HUES48 (cell line): ENCODE measurements around the gene MTHFD1.

Experiments
- H3K27ac ChIP-seq: one replicate; pipeline ENCODE4 v1.7.0; 2013; ENCODE audit warnings: low read depth, low read length, inconsistent platforms
- H3K27me3 ChIP-seq: 2 replicates; pipeline ENCODE4 v1.6.1; 2013; ENCODE audit warnings: mild to moderate bottlenecking, low read length; ENCODE audit not compliant: control insufficient read depth, insufficient read depth
- H3K36me3 ChIP-seq: 2 replicates; pipeline ENCODE4 v1.6.1; 2013; ENCODE audit warnings: low read length; ENCODE audit not compliant: control insufficient read depth, insufficient read depth
- H3K4me1 ChIP-seq: 2 replicates; pipeline ENCODE4 v1.6.1; 2013; ENCODE audit warnings: mild to moderate bottlenecking, low read length; ENCODE audit not compliant: control insufficient read depth, insufficient read depth
- H3K4me3 ChIP-seq: 2 replicates; pipeline ENCODE4 v1.5.1; 2013; ENCODE audit warnings: mild to moderate bottlenecking, low read depth, low read length
- H3K9ac ChIP-seq: 2 replicates; pipeline ENCODE4 v1.6.1; 2013; ENCODE audit warnings: mild to moderate bottlenecking, low read depth, low read length, moderate library complexity
- H3K9me3 ChIP-seq: 2 replicates; pipeline ENCODE4 v1.6.1; 2013; ENCODE audit warnings: low read length; ENCODE audit not compliant: control insufficient read depth, insufficient read depth

MTHFD1 gene

GRCh38 chr14:64467566-64467965, 79.4 kb downstream of the MTHFD1 start:
- Histone ChIP-seq H3K27ac (no peak overlapping the region), H3K9me3 (no peaks in the 10 kb centered on the region), H3K4me1 (peaks cover 13% of the 10 kb centered on the region), H3K4me3 (no peak overlapping the region), H3K9ac (no peak overlapping the region), H3K27me3 (no peaks in the 10 kb centered on the region), H3K36me3 (no peaks in the 10 kb centered on the region; the same call in 1 of the 2 replicates)

- Histone ChIP-seq H3K27me3 (no peaks in the 10 kb centered on the region), H3K9me3 (no peaks in the 10 kb centered on the region), H3K4me1 (peaks cover 13% of the 10 kb centered on the region), H3K27ac (no peak overlapping the region), H3K36me3 (no peaks in the 10 kb centered on the region), H3K9ac (no peak overlapping the region), H3K4me3 (no peak overlapping the region)
Observed at GRCh38 chr14:64468451-64468850, 80.3 kb downstream of the MTHFD1 start.

- Histone ChIP-seq H3K27me3 (no peaks in the 10 kb centered on the region), H3K27ac (no peak overlapping the region), H3K9ac (no peak overlapping the region), H3K36me3 (no peaks in the 10 kb centered on the region), H3K9me3 (no peaks in the 10 kb centered on the region), H3K4me1 (peaks cover 4% of the 10 kb centered on the region; the same call in 1 of the 2 replicates), H3K4me3 (no peak overlapping the region)
Observed at GRCh38 chr14:64474041-64474440, 85.9 kb downstream of the MTHFD1 start.

- Histone ChIP-seq H3K27ac (no peak overlapping the region), H3K4me1 (peaks cover 4% of the 10 kb centered on the region; the same call in 1 of the 2 replicates), H3K4me3 (no peak overlapping the region), H3K27me3 (no peaks in the 10 kb centered on the region), H3K36me3 (no peaks in the 10 kb centered on the region), H3K9ac (no peak overlapping the region), H3K9me3 (no peaks in the 10 kb centered on the region)
Observed at GRCh38 chr14:64474698-64475097, 86.5 kb downstream of the MTHFD1 start.

GRCh38 chr14:64475585-64476273, 87.6 kb downstream of the MTHFD1 start:
- Histone ChIP-seq H3K4me3 (no peak overlapping the region), H3K36me3 (no peaks in the 10 kb centered on the region), H3K9ac (no peak overlapping the region), H3K27me3 (no peaks in the 10 kb centered on the region), H3K4me1 (peaks cover 4% of the 10 kb centered on the region; the same call in 1 of the 2 replicates), H3K27ac (no peak overlapping the region), H3K9me3 (no peaks in the 10 kb centered on the region)

- Histone ChIP-seq H3K4me3 (no peak overlapping the region), H3K36me3 (no peaks in the 10 kb centered on the region), H3K9me3 (no peaks in the 10 kb centered on the region), H3K27ac (no peak overlapping the region), H3K9ac (no peak overlapping the region), H3K27me3 (no peaks in the 10 kb centered on the region), H3K4me1 (peaks cover 4% of the 10 kb centered on the region; the same call in 1 of the 2 replicates)
Observed at GRCh38 chr14:64476438-64476837, 88.3 kb downstream of the MTHFD1 start.

GRCh38 chr14:64478634-64479250, 90.6 kb downstream of the MTHFD1 start:
- no peak overlapping the region for H3K27ac ChIP-seq
- H3K4me3 ChIP-seq, result no peak overlapping the region

GRCh38 chr14:64488590-64489099, 100.5 kb downstream of the MTHFD1 start:
- H3K4me3 ChIP-seq, result no peak overlapping the region
- no peaks in the 10 kb centered on the region for H3K4me1 ChIP-seq
- no peaks in the 10 kb centered on the region for H3K9me3 ChIP-seq
- no peak overlapping the region for H3K27ac ChIP-seq
- peaks cover 45% of the 10 kb centered on the region for H3K36me3 ChIP-seq
- H3K9ac ChIP-seq, result no peak overlapping the region
- H3K27me3 ChIP-seq, result no peaks in the 10 kb centered on the region

More at GRCh38 chr14:64478634-64479250, 90.6 kb downstream of the MTHFD1 start:
- H3K36me3 ChIP-seq, result no peaks in the 10 kb centered on the region
- no peaks in the 10 kb centered on the region for H3K27me3 ChIP-seq
- H3K9me3 ChIP-seq, result no peaks in the 10 kb centered on the region
- H3K9ac ChIP-seq, result no peak overlapping the region
- peaks cover 4% of the 10 kb centered on the region; the same call in 1 of the 2 replicates for H3K4me1 ChIP-seq

- Histone ChIP-seq H3K27me3 (no peaks in the 10 kb centered on the region), H3K4me3 (no peak overlapping the region), H3K27ac (no peak overlapping the region), H3K9me3 (no peaks in the 10 kb centered on the region), H3K4me1 (no peaks in the 10 kb centered on the region), H3K9ac (no peak overlapping the region), H3K36me3 (peaks cover 40% of the 10 kb centered on the region)
Observed at GRCh38 chr14:64491637-64492036, 103.5 kb downstream of the MTHFD1 start.

- Histone ChIP-seq H3K4me3 (no peak overlapping the region), H3K4me1 (no peaks in the 10 kb centered on the region), H3K36me3 (peaks cover 27% of the 10 kb centered on the region), H3K9me3 (no peaks in the 10 kb centered on the region), H3K27me3 (no peaks in the 10 kb centered on the region), H3K9ac (no peak overlapping the region), H3K27ac (no peak overlapping the region)
Observed at GRCh38 chr14:64493455-64493854, 105.3 kb downstream of the MTHFD1 start.

GRCh38 chr14:64495252-64495651, 107.1 kb downstream of the MTHFD1 start:
- Histone ChIP-seq H3K4me1 (no peaks in the 10 kb centered on the region), H3K9ac (no peak overlapping the region), H3K4me3 (no peak overlapping the region), H3K36me3 (peaks cover 21% of the 10 kb centered on the region), H3K9me3 (no peaks in the 10 kb centered on the region), H3K27ac (no peak overlapping the region), H3K27me3 (no peaks in the 10 kb centered on the region)
